Smooth muscle cell of the brain vasculature (primary cell): ENCODE data around the gene JOSD2.

Experiments used
- DNase-seq: peaks from one replicate; pipeline ENCODE4 v3.0.0-alpha.2; 2012; ENCODE audit warnings: low read depth, low spot score

Gene JOSD2

DNA sequence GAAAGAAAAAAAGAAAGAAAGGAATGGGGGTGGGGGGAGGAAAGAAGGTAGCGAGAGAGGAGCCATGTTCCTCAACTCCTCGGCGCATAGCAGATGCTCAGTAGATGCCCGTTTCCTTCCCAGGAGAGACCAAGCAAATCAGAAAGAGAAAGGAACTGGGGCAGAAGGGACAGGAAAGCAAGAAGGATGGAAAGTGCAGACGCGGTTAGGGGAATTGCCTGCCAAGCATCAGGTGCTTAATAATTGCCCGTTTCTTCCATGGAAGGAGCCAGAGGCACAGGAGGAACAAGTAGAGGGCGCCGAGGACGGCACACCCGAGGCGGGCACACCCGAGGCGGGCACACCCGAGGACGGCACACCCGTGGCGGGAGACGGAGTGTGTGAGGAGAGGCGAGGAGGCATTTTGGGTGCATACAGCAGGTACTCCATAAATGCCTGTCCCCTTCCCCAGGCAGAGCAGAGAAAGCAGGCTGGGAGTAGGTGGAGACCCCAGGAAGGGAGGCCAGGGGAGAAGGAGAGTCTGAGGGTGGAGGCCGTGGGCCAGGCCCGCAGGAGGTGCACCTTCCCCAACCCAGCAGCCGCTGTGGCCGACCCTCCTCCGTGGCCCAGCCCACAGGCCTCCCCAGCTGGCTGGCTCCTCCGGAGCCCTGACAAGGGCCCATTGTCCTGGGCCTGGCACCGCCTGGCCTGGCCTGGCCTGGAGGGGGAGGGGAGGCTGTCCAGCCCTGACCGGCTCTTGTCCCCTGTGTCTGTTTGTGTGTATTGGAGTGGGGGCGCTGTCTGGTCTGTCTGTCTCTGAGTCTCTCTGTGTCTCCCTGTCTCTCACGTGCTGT, 14.6 kb downstream of the JOSD2 start:
- DNase-seq: no peak

DNA sequence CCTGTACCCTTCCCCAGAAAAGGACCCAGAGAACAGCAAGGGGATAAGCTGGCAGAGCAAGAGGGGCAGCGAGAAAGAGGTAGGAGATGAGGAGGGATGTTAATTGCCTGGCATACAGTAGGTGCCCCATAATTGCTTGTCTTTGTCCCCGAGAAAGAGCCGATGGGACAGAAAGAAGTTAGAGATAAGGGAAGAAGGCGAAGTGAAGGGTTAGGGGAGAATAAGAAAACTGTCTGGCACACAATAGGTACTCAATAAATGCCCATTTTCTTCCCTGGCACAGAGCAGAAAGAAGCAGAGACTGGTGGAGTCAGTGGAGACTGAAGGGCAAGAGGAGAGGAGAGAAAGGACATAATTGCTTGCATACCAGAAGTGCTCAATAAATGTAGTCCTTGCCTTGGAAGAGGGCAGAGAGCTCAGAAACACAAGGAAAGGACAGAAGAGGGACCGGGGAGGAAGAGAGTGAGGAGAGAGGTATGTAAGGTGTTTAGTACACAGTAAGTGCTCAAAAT, 15.9 kb downstream of the JOSD2 start:
- no peak for DNase-seq

DNA sequence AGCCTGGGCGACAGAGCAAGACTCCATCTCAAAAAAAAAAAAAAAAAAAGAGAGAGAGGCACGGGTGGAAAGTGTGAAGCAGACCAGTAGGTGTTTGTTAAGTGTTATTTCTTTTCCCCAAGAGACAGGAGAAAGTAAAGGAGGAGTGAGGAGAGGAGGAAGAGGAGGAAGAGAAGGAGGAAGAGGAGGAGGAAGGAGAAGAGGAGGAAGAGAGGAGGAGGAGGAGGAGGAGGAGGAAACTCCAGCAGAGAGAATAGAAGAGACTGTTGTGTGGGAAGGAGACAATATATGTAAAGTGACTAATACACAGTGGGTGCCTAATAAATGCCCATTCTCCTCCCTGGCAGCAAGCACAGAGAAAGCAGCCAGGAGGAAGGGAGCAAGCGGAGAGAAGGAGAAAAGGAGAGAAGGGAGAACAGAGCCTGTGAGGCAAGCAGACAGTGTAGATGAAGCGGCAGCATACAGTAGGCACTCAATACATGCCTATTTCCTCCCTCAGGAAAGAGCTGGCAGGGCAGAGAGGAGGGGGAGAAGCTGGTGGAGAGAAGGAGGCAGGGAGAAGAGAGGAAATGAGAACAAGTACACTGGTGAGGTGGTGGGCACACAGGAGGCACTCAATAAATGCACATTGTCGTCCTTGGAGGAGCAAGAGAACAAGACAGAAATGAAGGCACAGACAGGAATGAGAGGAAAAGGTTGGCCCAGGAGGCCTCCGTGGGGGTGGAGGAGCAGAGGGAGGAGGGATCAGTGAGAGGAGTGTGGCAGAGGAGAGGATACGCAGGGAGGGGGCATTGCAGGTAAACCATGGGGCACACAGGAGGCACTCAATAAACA, 16.6 kb downstream of the JOSD2 start:
- DNase-seq: no peak

DNA sequence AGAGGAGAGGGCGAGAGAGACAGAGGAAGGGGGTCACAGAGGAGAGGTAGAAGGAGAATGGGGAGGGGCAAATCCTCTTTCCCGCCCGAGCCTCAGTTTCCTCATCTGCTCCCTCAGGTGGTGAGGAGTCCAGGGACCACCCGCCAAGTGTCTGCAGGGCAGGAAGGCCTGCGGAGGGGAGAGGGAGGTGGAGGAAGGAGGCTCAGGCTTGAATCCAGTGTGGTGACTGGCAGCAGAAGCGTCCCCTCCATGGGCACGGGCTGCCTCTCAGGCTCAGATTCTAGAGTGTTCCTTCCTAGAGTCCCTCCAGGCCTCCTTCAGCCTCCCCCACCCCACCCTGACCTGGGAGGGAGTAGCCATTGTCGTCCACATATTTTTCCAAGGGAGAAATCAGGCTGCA, 17.8 kb downstream of the JOSD2 start:
- no peak for DNase-seq

DNA sequence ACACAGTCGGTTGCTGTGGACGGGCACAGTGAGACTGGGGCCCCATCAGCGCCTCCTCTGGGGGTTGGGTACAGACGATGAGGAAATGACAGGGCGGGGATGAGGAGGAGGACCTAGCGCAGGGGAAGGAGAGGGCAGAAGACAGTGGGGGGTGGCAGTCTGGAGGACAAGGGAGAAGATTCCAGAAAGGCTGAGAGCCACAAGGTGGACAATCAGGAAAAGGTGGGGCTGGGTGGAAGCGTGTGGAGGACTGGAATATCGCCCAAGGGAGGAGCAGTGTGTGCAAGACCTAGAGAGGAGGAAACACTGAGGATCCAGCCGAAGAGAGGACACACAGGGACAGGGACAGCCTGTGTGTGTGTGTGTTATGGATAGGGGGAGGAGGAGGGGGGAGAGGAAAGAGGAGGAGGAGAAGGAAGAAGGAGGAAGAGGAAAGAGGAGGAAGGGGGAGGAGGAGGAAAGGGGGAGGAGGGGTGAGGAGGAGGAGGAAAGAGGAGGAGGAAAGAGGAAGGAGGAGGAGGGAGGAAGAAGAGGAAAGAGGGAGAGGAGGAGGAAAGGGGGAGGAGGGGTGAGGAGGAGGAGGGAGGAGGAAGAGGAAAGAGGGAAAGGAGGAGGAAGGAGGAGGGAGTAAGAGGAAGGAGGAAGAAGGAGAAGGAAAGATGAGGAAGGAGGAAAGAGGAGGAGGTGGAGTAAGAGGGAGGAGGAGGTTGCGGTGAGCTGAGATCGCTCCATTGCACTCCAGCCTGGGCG, 18.5 kb downstream of the JOSD2 start:
- no peak for DNase-seq

DNA sequence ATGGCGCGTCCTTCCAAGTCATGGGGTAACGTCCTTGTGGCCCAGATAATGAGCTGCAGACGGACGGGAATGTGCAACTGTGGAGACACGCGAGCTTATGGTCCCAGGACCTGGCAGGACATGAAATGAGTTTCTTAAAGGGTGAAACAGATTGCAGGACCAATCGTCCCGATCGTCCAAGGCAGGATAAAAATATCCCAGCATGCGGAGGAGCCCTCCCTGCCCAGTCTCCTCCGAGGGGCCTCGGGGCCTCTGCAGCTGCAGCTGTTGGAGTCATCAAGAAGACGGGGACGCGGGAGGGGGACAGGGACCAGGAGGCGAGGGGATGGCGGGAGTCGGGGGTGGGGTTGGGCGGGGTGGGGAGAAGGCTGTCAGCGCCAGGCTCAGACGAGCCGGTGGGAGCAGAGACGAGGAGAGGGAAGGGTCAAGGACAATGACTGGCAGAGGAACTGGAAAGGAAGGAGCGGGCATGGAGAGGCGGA, 20.0 kb downstream of the JOSD2 start:
- no peak for DNase-seq

DNA sequence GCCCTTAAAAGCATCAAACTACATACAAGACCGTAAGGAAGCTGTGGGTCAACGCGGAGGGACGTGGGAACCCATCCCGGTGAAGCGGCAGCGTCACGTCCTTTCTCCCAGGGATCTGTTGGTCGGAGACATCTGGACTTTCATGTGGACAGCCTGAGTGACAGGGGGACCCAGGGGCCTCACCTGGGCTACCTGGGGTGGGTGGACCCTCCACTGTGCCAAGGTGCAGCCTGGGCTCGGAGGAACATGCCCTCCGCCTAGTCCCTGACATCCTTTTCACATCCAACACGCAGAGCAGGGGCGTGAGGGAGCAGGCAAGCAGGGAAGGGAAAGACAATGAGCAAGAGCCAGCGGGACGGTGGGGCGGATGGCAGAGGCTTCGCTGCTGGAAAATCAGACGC, 20.6 kb downstream of the JOSD2 start:
- DNase-seq: no peak

DNA sequence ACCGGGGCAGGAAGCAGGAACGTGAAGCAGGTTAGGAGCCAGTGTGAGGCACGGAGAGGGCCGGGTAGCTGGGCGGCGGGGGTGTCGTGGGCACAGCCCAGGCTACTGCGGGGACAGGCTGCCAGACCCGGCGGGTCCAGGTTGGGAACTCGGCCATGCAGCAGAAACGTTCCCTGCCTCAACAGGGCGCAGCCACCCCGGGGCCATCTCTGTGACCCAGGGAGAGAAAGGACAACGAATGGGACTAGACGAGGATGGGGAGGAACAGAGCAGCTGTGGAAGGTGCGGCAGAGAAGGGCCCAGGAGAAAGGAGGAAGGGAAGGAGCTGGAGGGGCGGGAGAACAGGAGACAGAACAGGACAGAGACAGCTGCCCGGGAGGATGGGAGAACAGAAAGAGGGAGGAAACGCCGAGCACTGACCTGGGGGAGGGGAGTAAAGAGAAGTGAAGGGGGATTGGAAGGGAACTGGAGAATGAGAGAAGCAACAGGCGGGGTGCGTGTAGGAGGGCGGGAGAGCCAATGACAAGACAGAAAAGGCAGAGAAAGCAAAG, 21.5 kb downstream of the JOSD2 start:
- DNase-seq: no peak

DNA sequence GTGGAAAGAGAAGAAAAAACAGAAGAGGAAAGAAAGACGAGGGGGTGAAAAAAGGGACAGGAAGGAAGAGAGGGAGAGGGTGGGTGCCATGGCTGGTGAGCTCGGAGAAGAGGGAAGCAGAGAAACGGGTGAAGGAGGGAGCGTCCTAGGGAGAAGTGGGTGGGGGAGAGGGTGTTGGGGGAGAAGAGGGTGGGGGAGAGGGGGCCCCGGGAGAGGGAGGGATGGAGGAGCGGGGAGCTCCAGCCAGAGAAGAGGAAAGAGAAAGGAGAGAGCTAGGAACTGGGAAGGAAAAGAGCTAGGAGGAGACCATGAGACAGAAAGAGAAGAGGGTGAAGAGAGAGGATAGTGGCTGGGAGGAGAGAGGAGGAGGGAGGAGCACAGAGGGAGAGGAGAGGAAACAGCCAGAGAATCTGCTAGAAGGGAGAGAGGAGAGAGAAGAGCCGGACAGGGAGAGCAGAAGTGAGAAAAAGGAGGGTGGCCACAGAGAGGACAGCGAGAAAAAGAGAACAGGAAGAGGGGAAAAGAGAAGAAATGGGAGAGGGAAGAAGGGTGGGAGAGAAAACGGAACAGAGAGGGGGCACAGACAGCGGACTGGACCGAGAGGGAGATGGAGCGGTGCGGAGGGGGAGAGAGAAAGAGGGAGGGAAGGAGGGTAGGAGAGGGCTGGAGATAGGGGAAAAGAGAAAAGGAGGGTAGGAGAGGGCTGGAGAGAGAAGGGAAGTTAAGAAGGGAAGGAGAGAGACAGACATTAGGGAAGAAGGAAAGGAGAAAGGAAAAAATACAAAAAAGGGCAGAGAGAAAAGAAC, 22.4 kb downstream of the JOSD2 start:
- DNase-seq: no peak

DNA sequence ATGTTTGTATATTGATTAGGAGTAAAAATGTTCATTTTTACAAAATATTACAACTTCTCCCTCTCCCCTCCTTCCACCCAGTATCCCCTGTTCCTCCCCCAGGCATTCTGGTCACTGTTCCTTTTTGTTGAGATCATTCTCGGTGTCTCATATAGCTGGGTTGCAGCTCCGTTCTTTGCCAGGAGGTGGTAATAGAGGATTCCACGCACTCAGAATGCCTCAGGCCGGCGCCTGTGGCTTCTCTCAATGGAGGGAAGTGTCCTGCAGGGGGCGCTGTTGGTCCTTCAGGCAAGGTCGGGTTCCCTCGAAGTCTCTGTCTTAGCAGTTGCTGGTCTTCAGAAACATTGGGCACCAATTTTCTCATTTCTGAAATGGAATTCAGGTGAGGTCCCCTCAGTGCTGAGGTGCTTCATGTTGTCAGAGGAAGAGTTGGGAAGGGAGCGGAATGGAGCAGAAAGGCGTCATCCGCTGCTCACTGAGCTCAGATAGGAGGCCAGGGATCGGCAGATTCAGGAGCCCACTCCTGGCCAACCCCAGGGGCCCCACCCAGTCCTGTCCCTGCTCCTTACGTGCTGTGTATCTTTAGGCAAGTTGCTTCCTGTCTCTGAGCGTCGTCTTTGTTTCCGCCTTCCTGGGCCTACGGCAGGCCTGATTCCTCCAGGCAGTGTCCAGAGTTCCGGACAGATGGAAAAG, 24.0 kb downstream of the JOSD2 start:
- DNase-seq: no peak

DNA sequence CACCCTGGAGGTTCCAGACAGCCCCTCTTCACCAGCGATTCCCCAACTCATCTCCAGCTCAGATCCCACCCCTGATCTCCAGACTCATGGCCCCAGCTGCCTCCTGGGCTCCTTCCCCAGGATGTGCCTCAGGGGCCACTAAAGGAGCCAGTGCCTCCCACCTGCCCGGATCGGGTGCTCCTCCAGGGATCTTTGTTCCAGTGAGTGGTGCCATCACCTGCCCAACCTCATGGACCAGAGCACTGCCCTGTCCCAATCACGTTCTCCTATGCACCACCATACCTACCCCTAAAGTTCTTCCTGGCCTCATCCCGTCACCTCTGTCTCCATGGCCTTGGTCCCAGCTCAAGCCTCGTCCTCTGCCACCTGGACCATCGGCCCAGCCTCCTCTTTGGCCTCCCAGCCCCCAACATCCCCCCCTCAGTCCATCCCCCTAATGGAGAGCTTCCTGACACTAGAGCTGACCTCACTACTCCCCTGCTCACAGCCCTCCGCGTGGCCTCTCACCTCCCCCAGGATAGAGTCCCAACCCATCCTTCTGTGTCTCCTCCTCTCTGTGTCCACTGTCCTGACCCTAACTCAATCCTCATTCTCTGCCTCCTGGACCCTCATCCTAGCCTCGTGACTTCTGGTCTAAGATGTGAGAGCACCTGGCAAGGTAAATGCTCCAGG, 25.6 kb downstream of the JOSD2 start:
- no peak for DNase-seq

DNA sequence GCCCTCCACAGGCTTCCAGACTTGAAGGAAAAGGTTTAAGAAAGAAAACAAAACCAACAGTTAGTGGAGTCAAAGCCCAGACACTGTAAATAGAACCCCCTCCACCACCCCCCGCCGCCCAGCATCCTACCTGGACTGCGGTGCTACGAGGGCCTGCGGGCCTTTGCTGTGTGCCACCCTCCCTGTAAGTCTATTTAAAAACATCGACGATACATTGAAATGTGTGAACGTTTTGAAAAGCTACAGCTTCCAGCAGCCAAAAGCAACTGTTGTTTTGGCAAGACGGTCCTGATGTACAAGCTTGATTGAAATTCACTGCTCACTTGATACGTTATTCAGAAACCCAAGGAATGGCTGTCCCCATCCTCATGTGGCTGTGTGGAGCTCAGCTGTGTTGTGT, 28.1 kb downstream of the JOSD2 start:
- DNase-seq: no peak

DNA sequence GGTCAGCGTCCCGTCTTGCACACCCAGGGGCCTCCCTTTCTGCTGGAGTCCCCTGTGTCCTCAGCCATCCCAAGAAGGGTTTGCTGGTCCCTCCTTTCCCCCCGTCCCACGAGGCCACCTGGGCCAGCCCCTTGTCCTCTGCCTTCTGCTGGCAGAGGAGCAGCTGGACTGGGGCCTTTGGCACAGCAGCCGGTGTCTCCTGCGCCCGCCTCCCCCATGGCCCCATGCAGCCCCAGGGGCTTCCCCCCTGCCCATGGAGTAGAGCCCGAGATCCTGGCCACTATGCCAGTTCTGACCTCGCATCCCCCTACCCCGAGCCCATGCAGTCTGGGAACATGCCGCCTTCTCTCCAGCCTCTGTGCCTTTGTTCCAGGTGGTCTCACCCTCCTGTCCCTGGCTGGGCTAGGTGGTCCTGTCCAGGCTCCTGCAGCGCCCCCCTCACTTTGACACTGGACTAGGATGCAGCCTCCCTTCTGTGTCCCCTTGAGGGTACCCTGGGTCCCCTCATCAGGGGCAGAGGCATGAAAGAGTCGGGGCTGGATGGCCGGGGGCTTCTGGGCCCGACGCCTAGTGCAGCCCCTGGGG, 28.6 kb downstream of the JOSD2 start:
- DNase-seq: no peak

DNA sequence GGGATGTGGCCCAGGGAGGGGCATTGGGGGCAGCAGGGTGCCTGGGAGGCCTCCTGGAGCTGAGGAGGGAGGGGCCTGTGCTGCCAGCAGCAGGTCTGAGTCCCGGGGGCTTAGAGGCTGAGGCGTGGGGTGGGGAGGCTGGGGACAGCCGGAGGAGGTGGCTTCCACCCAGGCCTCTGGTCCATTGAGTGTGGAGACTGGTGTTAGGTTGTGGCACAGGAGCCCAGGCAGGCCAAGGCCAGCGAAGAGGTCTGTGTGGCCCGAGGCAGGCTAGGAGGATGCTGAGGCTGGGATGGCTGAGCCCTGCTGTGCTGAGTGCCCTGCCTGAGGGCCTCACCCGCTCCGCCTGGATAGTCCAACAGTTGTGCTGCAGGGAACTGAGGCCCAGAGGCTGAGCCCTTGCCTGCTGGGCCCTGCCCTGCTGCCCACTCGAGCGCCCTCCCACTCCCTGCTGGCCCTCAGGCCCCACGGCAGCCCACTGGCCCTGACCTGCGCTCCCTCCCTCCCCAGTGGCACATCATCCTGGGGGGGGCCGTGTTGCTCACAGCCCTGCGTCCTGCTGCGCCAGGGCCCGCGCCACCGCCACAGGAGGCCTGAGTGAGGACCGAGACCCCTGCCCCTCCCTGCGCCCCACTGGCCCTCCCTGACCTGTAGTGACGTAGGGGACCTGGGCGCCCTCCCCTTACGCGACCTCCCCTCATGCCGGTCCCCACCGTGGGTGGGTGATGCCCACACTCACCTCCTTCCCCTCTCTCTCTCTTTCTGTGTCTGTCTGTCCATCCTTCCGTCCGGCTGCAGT, 29.4 kb downstream of the JOSD2 start:
- DNase-seq: no peak

DNA sequence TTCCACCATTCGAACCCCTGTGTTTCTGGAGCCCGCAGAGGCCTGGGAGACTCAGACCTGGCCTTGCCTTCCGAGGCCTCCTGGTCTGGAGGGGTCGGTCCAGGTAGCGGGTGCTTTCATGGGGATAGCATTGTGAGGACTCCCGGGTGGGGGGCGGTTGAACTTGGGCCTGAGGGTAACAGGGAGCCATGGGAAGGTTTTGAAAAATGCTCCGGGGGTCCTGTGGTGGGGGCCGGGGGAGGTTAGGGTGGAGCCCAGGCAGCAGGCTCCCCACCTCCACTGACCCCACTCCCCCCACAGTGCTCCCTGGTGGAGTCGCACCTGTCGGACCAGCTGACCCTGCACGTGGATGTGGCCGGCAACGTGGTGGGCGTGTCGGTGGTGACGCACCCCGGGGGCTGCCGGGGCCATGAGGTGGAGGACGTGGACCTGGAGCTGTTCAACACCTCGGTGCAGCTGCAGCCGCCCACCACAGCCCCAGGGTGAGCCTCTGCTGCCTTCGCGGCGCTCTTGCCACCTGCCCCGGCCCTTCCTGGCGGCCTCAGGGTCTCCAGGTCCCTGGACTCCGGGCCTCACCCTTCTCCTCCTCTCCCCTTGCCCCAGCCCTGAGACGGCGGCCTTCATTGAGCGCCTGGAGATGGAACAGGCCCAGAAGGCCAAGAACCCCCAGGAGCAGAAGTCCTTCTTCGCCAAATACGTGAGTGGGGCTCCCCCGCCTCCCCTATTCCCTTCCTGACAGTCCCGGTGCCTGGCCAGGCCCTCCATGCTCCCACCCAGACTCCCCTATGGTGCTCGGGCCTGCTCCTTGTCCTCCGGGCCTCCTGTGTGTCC, 30.5 kb downstream of the JOSD2 start:
- DNase-seq: no peak

DNA sequence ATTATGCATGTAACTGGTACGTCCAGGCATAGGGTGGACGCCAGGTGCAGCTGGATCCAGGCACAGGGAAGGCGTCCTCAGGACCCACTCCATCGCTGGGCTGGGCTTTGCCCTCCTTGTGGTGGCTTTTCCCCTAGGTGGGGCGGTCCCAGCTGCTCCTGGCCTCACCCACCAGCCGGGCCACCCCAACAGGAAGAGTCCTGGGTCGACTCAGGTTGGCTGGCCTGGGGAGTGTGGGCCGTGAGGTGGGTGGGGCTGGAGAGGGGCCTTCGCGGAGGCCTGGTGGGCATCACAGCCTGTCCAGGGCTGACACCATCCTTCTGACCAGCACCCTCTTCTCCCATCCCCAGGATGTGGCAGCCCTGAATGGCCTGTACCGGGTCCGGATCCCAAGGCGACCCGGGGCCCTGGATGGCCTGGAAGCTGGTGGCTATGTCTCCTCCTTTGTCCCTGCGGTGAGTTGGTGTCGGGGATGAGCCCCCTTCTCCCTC, 31.2 kb downstream of the JOSD2 start:
- DNase-seq: no peak
